A549 (cell line): ENCODE measurements around the gene UST. TPM values are rescaled to one million over a fixed set of nuclear protein-coding genes. Genes with fewer than 3 reads are reported as not detected.

Experiments
- ATAC-seq, 2 experiments: fragments of 200-7000 bp in 1 of 2; fragments of >200 bp in 1 of 2; cut with Nextera tagmentation in 1 of 2; cut with Tn5 transposase in 1 of 2; 3 replicates each; pipeline versions ENCODE4 v1.8.0 to v1.9.1; 2018 to 2020; ENCODE audit warnings: mild to moderate bottlenecking in 1 of 2, moderate library complexity in 1 of 2
- CTCF ChIA-PET: fragments of 300-600 bp; sonication (Branson Sonifier 250); formaldehyde crosslinking; extraction: SDS; loops from one replicate; lab custom pipeline; 2021; ENCODE audit warnings: antibody characterized with exemption, inconsistent platforms; lab: Yijun Ruan, JAX
- POLR2A ChIA-PET: fragments of 350-600 bp; formaldehyde crosslinking; extraction: SDS; loops from one replicate; lab custom pipeline; 2021; ENCODE audit warnings: antibody characterized with exemption, inconsistent platforms; lab: Yijun Ruan, JAX
- DNase-seq, 2 experiments: peaks; one replicate each; pipeline versions ENCODE4 v3.0.0 to v3.0.0-alpha.2; 2011 to 2016; ENCODE audit warnings: low read depth in 1 of 2, low spot score in 1 of 2
- FAIRE-seq: peaks from 2 replicates; lab custom pipeline; 2011; peaks lifted over from hg19 to GRCh38; lab: Jason Lieb, UNC
- H3K27ac ChIP-seq, 2 experiments: fragments of >200 bp; sonication (Bioruptor Twin); formaldehyde crosslinking; 3 replicates each; pipeline ENCODE4 v1.5.1; 2016 to 2017
- H3K4me1 ChIP-seq: fragments of >200 bp; sonication (Bioruptor Twin); formaldehyde crosslinking; 3 replicates; pipeline ENCODE4 v1.6.1; 2016
- H3K4me2 ChIP-seq: fragments of >200 bp; sonication (Bioruptor Twin); formaldehyde crosslinking; 3 replicates; pipeline ENCODE4 v1.6.1; 2016
- H3K4me3 ChIP-seq: fragments of >200 bp; sonication (Bioruptor Twin); formaldehyde crosslinking; 3 replicates; pipeline ENCODE4 v1.5.1; 2016
- H3K9me3 ChIP-seq: fragments of >200 bp; sonication (Bioruptor Twin); formaldehyde crosslinking; 3 replicates; pipeline ENCODE4 v1.6.1; 2016
- BHLHE40 ChIP-seq: IDR thresholded peaks from 2 replicates; pipeline ENCODE4 v1.6.1; 2012; ENCODE audit warnings: low read depth, low read length, inconsistent platforms
- CEBPB ChIP-seq, 2 experiments: fragments of >200 bp in 1 of 2; sonication (Bioruptor Twin) in 1 of 2; formaldehyde crosslinking in 1 of 2; IDR thresholded peaks; 2 replicates each; pipeline ENCODE4 v1.6.1; 2012 to 2016
- CHD2 ChIP-seq: fragments of 150-350 bp; IDR thresholded peaks from 2 replicates; pipeline ENCODE4 v1.6.1; 2014; ENCODE audit warnings: low read length; ENCODE audit not compliant: partially characterized antibody
- EHF ChIP-seq: fragments of 250-450 bp; sonication (Bioruptor Pico); IDR thresholded peaks from 2 replicates; pipeline ENCODE4 v1.5.0; 2020; ENCODE audit warnings: mild to moderate bottlenecking
- ESRRA ChIP-seq: fragments of 150-350 bp; IDR thresholded peaks from 2 replicates; pipeline ENCODE4 v1.6.1; 2014; ENCODE audit warnings: mild to moderate bottlenecking, low read length, borderline replicate concordance
- FOSL2 ChIP-seq, 2 experiments: fragments of 450-650 bp in 1 of 2; fragments of >200 bp in 1 of 2; sonication (Bioruptor Twin) in 1 of 2; formaldehyde crosslinking; IDR thresholded peaks; 2 replicates each; pipeline versions ENCODE4 v1.5.0 to v1.6.1; 2016 to 2020; ENCODE audit warnings: mild to moderate bottlenecking in 1 of 2, moderate library complexity in 1 of 2
- GATA3 ChIP-seq: IDR thresholded peaks from 2 replicates; pipeline ENCODE4 v1.6.1; 2012; ENCODE audit warnings: borderline replicate concordance
- HDAC2 ChIP-seq: fragments of 200-600 bp; sonication (generic); IDR thresholded peaks from 2 replicates; pipeline ENCODE4 v1.6.1; 2016
- HOXA7 ChIP-seq: fragments of 250-450 bp; sonication (Bioruptor Pico); IDR thresholded peaks from 2 replicates; pipeline ENCODE4 v1.5.0; 2020; ENCODE audit warnings: mild to moderate bottlenecking, moderate library complexity
- HOXB13 ChIP-seq: fragments of 250-450 bp; sonication (Bioruptor Pico); IDR thresholded peaks from 2 replicates; pipeline ENCODE4 v1.5.0; 2020; ENCODE audit warnings: low read depth, mild to moderate bottlenecking, moderate library complexity
- HOXB5 ChIP-seq: fragments of 250-450 bp; sonication (Bioruptor Pico); IDR thresholded peaks from 2 replicates; pipeline ENCODE4 v1.5.0; 2020; ENCODE audit warnings: mild to moderate bottlenecking, moderate library complexity
- JUN ChIP-seq, 2 experiments: fragments of >200 bp; sonication (Bioruptor Twin); formaldehyde crosslinking; IDR thresholded peaks; 2 replicates in 1 of 2; 3 replicates in 1 of 2; pipeline ENCODE4 v1.6.1; 2016 to 2017
- KDM1A ChIP-seq: fragments of 200-600 bp; sonication (generic); IDR thresholded peaks from 2 replicates; pipeline ENCODE4 v1.6.1; 2016; ENCODE audit warnings: low read depth, mild to moderate bottlenecking
- MAFK ChIP-seq: fragments of 450-650 bp; IDR thresholded peaks from 2 replicates; pipeline ENCODE4 v1.6.1; 2014; ENCODE audit not compliant: partially characterized antibody
- MAZ ChIP-seq: fragments of 150-350 bp; IDR thresholded peaks from 2 replicates; pipeline ENCODE4 v1.6.1; 2014; ENCODE audit warnings: antibody characterized with exemption, low read depth, low read length, borderline replicate concordance
- MYC ChIP-seq: IDR thresholded peaks from 2 replicates; pipeline ENCODE4 v1.6.1; 2012; ENCODE audit warnings: mild to moderate bottlenecking, inconsistent platforms, low read length, improper control_type of control experiment, borderline replicate concordance
- NPAS2 ChIP-seq: fragments of 250-450 bp; sonication (Bioruptor Pico); IDR thresholded peaks from 2 replicates; pipeline ENCODE4 v1.8.0; 2022; ENCODE audit warnings: mild to moderate bottlenecking, moderate library complexity, borderline replicate concordance
- POLR2AphosphoS2 ChIP-seq: conservative IDR thresholded peaks from 2 replicates; pipeline ENCODE4 v1.6.1; 2012; ENCODE audit warnings: low read length, improper control_type of control experiment, inconsistent platforms
- RCOR1 ChIP-seq: fragments of 150-350 bp; IDR thresholded peaks from 2 replicates; pipeline ENCODE4 v1.6.1; 2014; ENCODE audit warnings: antibody characterized with exemption, low read length, low read depth
- SMC3 ChIP-seq: fragments of >200 bp; sonication (Bioruptor Twin); formaldehyde crosslinking; IDR thresholded peaks from 3 replicates; pipeline ENCODE4 v1.6.1; 2018; ENCODE audit warnings: inconsistent platforms
- TFCP2L1 ChIP-seq: fragments of 250-450 bp; sonication (Bioruptor Pico); IDR thresholded peaks from 2 replicates; pipeline ENCODE4 v1.5.0; 2021; ENCODE audit warnings: mild to moderate bottlenecking
- TP53 ChIP-seq: fragments of 250-450 bp; sonication (Bioruptor Pico); IDR thresholded peaks from 2 replicates; pipeline ENCODE4 v1.5.0; 2021; ENCODE audit warnings: mild to moderate bottlenecking, moderate library complexity
- WGBS: methylation state at CpG from one replicate; pipeline ENCODE4 v1.1.6; 2017; ENCODE audit errors: missing lambda C conversion rate; 5-methylcytosine and 5-hydroxymethylcytosine counted together
- polyA plus RNA-seq, 4 experiments: library from polyadenylated mRNA; depleted of rRNA in 3 of 4; stranded (reverse); fragments of >200 nt; fragmentation: RNase III in 1 of 4; extraction: RNeasy Plus Mini Kit Qiagen cat#74134 plus additional on column Dnase treatment in 1 of 4; gene quantifications; 2 replicates in 3 of 4; 3 replicates in 1 of 4; pipeline ENCODE4 v1.2.3, GENCODE V29; 2011 to 2017
- TF ChIP-seq, protein P1 (sequence below): fragments of 250-450 bp; sonication (Bioruptor Pico); IDR thresholded peaks from 2 replicates; pipeline ENCODE4 v1.5.0; 2020; ENCODE audit warnings: low read depth, mild to moderate bottlenecking, moderate library complexity
- TF ChIP-seq, protein P2 (sequence below): fragments of 450-650 bp; IDR thresholded peaks from 2 replicates; pipeline ENCODE4 v1.6.1; 2014; ENCODE audit warnings: antibody characterized with exemption
- TF ChIP-seq, protein P3 (sequence below): fragments of >200 bp; sonication (Bioruptor Twin); formaldehyde crosslinking; IDR thresholded peaks from 3 replicates; pipeline ENCODE4 v1.6.1; 2016
- TF ChIP-seq, protein P4 (sequence below): IDR thresholded peaks from 2 replicates; pipeline ENCODE4 v1.6.1; 2012

UST gene
- polyA plus RNA-seq, 2 of the 4 experiments (the other 2 are of a cell fraction) = 0.54 to 1.7 TPM

DNA sequence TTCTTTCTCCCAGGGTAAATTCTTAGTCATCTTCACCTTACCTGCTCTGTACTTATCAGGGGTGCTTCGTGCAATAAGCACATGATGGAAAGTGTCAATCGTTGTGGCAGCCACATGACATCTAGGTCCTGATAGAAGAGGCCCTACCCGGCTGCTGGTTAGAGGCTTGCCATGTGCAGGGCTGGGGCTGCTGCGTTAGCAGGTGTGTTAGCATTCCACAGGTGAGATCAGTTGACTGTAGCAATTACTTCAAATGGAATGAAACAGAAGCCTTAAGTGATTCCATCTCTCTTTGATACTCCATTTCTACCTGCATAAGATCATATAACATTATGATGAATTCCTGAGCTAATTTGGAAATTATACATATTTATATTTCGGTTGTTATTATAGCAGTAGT lies 127.0 kb downstream of the UST start:
- H3K9me3 ChIP-seq = no peaks in the 10 kb centered on the region
- no peak overlapping the region for H3K4me2 ChIP-seq
- CTCF ChIA-PET = no interaction called here
- DNase-seq = no peak
- no peak for ATAC-seq
- WGBS = 62% methylated on average over 5 of the region's 5 CpGs
- H3K27ac ChIP-seq = no peak overlapping the region
- POLR2A ChIA-PET = no interaction called here
- peaks cover 8% of the 10 kb centered on the region; the same call in 1 of the 3 replicates for H3K4me1 ChIP-seq
- no peak for FAIRE-seq
- H3K4me3 ChIP-seq = no peak overlapping the region
- TF ChIP-seq KDM1A (no peak), TFCP2L1 (CRISPR knock-in tag) (no peak), POLR2AphosphoS2 (no peak), MAFK (no peak), NPAS2 (CRISPR knock-in tag) (no peak), ESRRA (no peak), CHD2 (no peak), GATA3 (no peak), HDAC2 (no peak), HOXB13 (no peak), CEBPB (IDR thresholded peaks at IDR 0.05) (no peak), JUN (IDR thresholded peaks at IDR 0.05) (no peak), SMC3 (no peak), MYC (no peak), HOXB5 (no peak), MAZ (no peak)
- TF ChIP-seq, protein P1, sequence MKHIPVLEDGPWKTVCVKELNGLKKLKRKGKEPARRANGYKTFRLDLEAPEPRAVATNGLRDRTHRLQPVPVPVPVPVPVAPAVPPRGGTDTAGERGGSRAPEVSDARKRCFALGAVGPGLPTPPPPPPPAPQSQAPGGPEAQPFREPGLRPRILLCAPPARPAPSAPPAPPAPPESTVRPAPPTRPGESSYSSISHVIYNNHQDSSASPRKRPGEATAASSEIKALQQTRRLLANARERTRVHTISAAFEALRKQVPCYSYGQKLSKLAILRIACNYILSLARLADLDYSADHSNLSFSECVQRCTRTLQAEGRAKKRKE (CRISPR knock-in tag) = no peak
- TF ChIP-seq, protein P2, sequence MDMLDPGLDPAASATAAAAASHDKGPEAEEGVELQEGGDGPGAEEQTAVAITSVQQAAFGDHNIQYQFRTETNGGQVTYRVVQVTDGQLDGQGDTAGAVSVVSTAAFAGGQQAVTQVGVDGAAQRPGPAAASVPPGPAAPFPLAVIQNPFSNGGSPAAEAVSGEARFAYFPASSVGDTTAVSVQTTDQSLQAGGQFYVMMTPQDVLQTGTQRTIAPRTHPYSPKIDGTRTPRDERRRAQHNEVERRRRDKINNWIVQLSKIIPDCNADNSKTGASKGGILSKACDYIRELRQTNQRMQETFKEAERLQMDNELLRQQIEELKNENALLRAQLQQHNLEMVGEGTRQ = no peak
- TF ChIP-seq, protein P3, sequence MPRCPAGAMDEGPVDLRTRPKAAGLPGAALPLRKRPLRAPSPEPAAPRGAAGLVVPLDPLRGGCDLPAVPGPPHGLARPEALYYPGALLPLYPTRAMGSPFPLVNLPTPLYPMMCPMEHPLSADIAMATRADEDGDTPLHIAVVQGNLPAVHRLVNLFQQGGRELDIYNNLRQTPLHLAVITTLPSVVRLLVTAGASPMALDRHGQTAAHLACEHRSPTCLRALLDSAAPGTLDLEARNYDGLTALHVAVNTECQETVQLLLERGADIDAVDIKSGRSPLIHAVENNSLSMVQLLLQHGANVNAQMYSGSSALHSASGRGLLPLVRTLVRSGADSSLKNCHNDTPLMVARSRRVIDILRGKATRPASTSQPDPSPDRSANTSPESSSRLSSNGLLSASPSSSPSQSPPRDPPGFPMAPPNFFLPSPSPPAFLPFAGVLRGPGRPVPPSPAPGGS = no peak

DNA sequence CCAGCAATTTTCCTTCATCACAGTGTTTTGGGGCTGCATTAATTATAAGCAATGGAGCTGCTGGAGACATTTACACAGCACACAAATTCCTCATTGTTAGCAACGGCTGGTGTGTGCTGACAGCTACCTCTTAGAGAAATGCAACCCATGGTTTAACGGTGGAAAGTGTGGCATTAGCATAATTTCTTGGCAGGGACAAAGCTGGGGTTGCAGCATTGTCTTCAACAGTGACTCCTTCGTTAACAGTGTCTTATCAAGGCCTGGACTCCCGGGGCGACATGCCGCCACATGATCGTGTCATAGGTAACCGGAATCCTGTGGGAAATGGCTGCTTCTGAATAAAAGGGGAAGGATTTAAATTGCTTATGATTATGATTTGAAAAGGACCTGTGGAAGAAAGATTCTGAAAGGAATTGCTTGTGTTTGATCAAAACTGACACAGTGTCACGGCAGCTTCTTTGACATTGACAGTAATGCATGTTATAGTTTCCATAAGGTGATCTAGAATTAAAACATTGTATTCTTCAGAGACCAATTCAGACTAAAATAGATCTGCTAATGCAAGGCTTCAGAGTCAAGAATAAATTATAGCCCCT lies 128.0 kb downstream of the UST start:
- no peak for FAIRE-seq
- CTCF ChIA-PET = no interaction called here
- no peak overlapping the region for H3K27ac ChIP-seq
- WGBS = 74% methylated on average over 9 of the region's 9 CpGs
- no peak for DNase-seq
- TF ChIP-seq TP53 (CRISPR knock-in tag) = no peak
- no peak for TF ChIP-seq CHD2
- no peak for TF ChIP-seq BHLHE40
- no peak for TF ChIP-seq EHF (CRISPR knock-in tag)
- TF ChIP-seq HOXA7 = no peak
- no peak for TF ChIP-seq FOSL2 (IDR thresholded peaks at IDR 0.05)
- TF ChIP-seq FOSL2 (CRISPR knock-in tag; IDR thresholded peaks at IDR 0.05) = no peak
- no peak for TF ChIP-seq NPAS2 (CRISPR knock-in tag)
- no peak for TF ChIP-seq MAZ
- TF ChIP-seq, protein P4, sequence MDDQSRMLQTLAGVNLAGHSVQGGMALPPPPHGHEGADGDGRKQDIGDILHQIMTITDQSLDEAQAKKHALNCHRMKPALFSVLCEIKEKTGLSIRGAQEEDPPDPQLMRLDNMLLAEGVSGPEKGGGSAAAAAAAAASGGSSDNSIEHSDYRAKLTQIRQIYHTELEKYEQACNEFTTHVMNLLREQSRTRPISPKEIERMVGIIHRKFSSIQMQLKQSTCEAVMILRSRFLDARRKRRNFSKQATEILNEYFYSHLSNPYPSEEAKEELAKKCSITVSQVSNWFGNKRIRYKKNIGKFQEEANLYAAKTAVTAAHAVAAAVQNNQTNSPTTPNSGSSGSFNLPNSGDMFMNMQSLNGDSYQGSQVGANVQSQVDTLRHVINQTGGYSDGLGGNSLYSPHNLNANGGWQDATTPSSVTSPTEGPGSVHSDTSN = no peak
- TF ChIP-seq RCOR1 = no peak
- TF ChIP-seq, all 56 proteins: peak for 0
- H3K4me2 ChIP-seq = no peak overlapping the region
- no peaks in the 10 kb centered on the region for H3K9me3 ChIP-seq
- ATAC-seq = no peak
- POLR2A ChIA-PET = no interaction called here
- H3K4me3 ChIP-seq = no peak overlapping the region
- peaks cover 3% of the 10 kb centered on the region; the same call in 1 of the 3 replicates for H3K4me1 ChIP-seq
